ENCODE data around the gene FABP1.

DNA sequence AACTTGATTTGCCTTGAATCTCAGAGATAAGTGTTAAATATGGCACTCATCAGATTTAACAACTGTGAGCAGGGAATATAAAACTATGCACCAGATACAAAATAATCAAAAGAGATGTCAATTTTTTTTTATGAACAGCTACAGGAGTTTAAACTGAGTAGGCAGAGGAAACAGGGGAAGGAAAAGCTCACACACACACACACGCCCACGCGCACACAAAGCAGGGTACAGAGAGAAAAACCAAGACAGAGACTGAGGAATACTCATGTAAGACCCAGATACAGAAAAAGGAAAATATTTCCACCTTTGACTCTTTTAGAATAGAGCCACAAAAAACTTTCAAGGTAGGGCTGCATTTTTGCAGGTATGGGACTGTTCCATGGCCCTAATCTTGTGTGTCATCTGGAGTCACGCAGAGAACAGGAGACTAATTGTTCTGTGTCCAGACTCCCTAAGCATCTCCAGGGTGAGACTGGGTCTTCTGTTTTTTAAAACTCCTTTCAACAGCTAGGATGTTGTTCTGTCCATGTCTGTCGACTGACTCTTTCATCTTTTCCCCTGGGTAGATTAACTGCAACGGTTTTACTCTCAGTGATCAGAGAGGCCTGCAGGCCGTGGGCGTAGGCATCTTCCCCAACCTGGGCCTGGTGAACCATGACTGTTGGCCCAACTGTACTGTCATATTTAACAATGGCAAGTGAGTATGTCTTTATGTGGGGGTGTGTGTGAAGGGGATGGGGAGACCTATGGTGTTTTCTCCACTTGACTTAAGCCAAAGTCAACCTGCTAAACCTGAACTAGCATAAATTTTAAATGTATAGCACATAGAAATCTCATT lies 37.2 kb downstream of the FABP1 start:
- no peak for TF ChIP-seq POLR2A (IDR thresholded peaks at IDR 0.05; ENCODE audit: low read depth, low read length)
- no peak for TF ChIP-seq POLR2AphosphoS5 (IDR thresholded peaks at IDR 0.05; ENCODE audit: low read depth, low read length)
